ENCODE measurements around the gene AMACR.
"Not testable (repeated sequence)": the region's sequence is repeated elsewhere in the genome, so short reads cannot be mapped to it uniquely, and the experiment has no call there.

Gene AMACR

GRCh38 chr5:33957577-33958150 is 50.2 kb downstream of the AMACR start:
- no peak for TF ChIP-seq CTCF (IDR thresholded peaks at IDR 0.05)
- Histone ChIP-seq H3K27ac (no peak overlapping the region), H3K9me3 (no peaks in the 10 kb centered on the region), H3K36me3 (no peaks in the 10 kb centered on the region), H3K4me3 (ENCODE audit: low read depth in 1 of 2, low read length in 1 of 2) (no peak overlapping the region), H3K27me3 (peaks cover 16% of the 10 kb centered on the region), H3K4me1 (ENCODE audit: control insufficient read depth in 1 of 2, insufficient read depth in 1 of 2, low read depth in 1 of 2, low read length in 1 of 2) (no peaks in the 10 kb centered on the region)

DNA sequence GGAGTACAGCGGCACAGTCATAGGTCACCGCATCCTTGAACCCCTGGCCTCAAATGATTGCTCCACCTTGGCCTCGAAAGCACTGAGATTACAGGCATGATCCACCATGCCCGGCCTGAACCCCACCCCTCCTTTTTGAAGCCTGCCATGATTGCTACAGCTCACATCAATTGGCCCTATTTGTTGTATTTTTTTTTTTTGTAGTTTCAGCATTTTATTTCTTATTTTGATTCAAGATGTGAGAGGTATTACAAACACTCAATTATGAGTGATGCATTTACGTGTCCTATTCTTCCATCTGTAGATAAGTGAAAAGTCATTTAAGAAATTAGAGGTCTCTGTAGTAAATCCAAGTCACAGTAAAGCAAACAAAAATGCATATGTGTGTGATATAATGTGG is 55.7 kb downstream of the AMACR start:
- peaks cover 33% of the 10 kb centered on the region for H3K27me3 ChIP-seq
- H3K36me3 ChIP-seq; H3K4me3 ChIP-seq (ENCODE audit: low read depth in 1 of 2, low read length in 1 of 2); H3K4me1 ChIP-seq (ENCODE audit: control insufficient read depth in 1 of 2, insufficient read depth in 1 of 2, low read depth in 1 of 2, low read length in 1 of 2); H3K9me3 ChIP-seq; H3K27ac ChIP-seq: not testable (repeated sequence)

DNA sequence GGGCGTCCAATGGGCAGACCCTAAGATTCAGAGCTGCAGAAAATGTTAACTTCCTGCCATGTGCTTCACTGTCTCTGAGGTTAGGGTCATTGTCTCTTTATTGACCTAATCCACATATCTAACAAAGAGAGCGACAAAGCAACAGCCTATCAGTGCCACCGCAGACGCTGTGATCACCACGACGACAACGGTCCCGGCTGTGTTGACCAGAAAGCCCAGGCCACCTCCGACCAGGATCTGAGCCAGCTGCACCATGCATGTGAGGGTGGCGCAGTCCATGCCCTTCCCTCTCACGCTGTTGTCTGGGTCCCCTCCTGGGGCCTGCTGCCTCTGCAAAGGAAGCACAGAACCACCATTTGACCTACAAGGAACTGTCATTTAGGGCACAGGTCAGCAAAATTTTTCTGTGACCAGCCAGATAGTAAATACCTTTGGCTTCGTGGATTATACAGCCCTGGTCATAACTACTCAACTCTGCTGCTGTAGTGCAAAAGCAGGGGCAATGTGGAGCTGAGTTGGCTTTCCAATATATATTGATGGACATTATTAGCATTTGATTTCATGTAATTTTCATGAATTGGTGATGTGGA is 63.2 kb downstream of the AMACR start:
- no peaks in the 10 kb centered on the region for H3K36me3 ChIP-seq

DNA sequence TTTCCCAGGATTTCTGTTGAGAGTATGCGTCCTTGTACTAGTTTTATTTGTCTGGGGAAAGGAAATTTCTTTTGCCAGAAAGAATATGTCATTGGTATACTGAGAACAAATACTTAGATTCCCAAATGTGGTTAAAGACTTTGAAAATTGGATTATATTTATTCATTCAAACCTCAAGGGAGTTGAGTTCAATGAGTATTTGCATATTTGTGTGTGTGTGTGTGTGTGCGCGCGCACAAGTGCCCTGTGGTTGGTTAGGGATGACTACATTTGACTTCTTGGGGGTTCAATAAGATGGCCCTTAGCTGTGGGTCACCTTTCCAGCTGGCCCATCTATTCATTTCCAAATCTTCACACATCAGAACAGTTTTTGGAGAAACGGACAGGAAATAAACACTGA is 66.8 kb downstream of the AMACR start:
- peaks cover 0 to 7% of the 10 kb centered on the region in 2 experiments for H3K4me1 ChIP-seq (ENCODE audit: control insufficient read depth in 1 of 2, insufficient read depth in 1 of 2, low read depth in 1 of 2, low read length in 1 of 2)
- TF ChIP-seq CTCF (IDR thresholded peaks at IDR 0.05): no peak
- peaks cover 96% of the 10 kb centered on the region for H3K27me3 ChIP-seq
- H3K27ac ChIP-seq: no peak overlapping the region
- no peaks in the 10 kb centered on the region for H3K36me3 ChIP-seq
- no peak overlapping the region for H3K4me3 ChIP-seq (ENCODE audit: low read depth in 1 of 2, low read length in 1 of 2)
- no peaks in the 10 kb centered on the region for H3K9me3 ChIP-seq

More for the DNA sequence above, 63.2 kb downstream of the AMACR start:
- TF ChIP-seq CTCF (IDR thresholded peaks at IDR 0.05): no peak
- peaks cover 95% of the 10 kb centered on the region for H3K27me3 ChIP-seq
- H3K4me3 ChIP-seq (ENCODE audit: low read depth in 1 of 2, low read length in 1 of 2): no peak overlapping the region
- no peaks in the 10 kb centered on the region for H3K4me1 ChIP-seq (ENCODE audit: control insufficient read depth in 1 of 2, insufficient read depth in 1 of 2, low read depth in 1 of 2, low read length in 1 of 2)
- no peaks in the 10 kb centered on the region for H3K9me3 ChIP-seq
- H3K27ac ChIP-seq: no peak overlapping the region

DNA sequence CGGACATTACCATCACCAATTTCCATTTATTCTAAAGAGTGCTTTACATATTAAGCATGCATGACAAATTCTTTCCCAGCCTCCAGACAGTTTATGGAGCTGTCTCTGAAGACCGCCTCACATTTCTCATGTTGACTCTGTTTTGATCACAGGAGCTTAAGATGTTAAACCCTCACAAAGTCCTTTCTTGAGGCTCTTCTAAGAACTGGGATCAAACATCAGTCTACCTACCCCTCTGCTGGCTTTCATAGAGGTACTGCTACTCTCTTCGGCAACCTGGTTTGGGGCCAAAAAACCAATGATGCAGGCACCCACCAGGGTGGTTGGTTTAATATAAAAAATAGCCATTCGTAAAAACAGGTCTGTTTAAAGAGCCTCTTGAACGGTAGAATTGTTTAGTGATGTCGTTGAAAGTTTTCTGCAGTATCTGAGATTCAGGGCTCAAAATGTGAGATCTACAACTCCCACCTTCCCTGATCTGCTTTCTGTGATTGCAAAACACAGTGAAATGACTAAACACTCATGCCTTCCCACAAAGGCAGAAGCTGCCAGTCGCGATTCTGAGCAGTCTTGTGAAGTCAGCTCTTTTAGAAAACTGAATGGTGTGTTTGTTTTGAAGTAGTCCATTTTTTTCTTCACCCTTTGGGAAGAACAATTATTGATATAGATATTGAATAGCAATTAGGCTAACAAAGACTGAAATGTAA is 68.1 kb downstream of the AMACR start:
- no peak overlapping the region for H3K4me3 ChIP-seq (ENCODE audit: low read depth in 1 of 2, low read length in 1 of 2)
- H3K36me3 ChIP-seq: no peaks in the 10 kb centered on the region
- no peak overlapping the region for H3K27ac ChIP-seq
- H3K9me3 ChIP-seq: no peaks in the 10 kb centered on the region
- peaks cover 97% of the 10 kb centered on the region for H3K27me3 ChIP-seq
- peaks cover 0 to 7% of the 10 kb centered on the region in 2 experiments for H3K4me1 ChIP-seq (ENCODE audit: control insufficient read depth in 1 of 2, insufficient read depth in 1 of 2, low read depth in 1 of 2, low read length in 1 of 2)
- no peak for TF ChIP-seq CTCF (IDR thresholded peaks at IDR 0.05)

DNA sequence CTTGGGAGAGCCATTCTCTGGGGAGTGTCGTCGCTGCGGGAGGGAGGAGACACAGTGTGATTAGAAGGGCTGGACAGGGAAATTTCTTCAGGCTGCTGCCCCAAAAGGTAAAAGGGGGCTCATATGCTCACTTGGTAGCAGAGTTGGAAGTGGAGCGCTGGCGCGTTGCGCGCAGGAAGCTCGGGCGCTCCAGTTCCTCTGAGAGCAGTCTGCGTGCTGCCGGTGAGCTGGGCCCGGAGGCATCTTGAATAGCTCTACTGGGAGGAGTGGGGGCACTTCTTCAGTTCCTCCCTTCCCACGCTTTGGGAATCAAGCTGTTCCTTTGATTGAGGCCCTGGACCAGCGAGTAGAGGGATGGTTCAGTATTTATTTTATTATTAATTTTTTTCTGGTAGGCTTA is 69.0 kb downstream of the AMACR start:
- Histone ChIP-seq H3K27me3 (peaks cover 97% of the 10 kb centered on the region), H3K4me1 (ENCODE audit: control insufficient read depth in 1 of 2, insufficient read depth in 1 of 2, low read depth in 1 of 2, low read length in 1 of 2) (peaks cover 0 to 7% of the 10 kb centered on the region in 2 experiments), H3K27ac (no peak overlapping the region), H3K36me3 (no peaks in the 10 kb centered on the region), H3K9me3 (no peaks in the 10 kb centered on the region), H3K4me3 (ENCODE audit: low read depth in 1 of 2, low read length in 1 of 2) (no peak overlapping the region)
- TF ChIP-seq CTCF (IDR thresholded peaks at IDR 0.05): no peak
